ENCODE data around the gene KLF12.
A peak's percentile ranks its signal among the peaks of the same experiment; 100 is the strongest.

The KLF12 gene

DNA sequence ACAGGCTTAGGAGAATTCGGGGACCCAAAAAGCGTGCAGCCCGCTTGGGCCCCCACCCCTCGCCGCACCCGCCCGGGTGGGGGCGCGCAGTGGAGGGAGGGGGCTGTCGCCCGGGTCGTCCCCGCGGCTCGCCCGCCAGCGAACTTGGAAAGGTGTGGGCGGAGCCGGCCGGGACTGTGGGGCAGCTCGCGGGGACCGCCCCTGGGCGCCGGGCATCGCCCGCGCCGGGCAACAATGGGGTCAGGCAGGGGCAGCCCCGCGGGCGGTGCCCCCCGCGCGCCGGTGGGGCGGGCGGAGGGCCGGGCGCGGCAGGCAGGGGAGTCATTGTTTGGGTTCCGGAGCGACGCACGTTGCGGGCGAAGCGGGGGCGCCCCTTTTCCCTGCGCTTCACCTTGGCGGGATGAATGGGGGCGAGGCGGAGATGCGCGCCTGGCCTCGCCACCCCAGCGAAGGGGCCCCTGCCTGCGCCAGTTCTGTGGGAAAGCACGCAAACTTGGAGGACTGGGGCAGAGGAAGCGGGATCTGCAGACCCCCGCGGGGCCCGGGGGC, 647 bp upstream of the KLF12 start:
- DNase-seq, result peak; percentile 57

DNA sequence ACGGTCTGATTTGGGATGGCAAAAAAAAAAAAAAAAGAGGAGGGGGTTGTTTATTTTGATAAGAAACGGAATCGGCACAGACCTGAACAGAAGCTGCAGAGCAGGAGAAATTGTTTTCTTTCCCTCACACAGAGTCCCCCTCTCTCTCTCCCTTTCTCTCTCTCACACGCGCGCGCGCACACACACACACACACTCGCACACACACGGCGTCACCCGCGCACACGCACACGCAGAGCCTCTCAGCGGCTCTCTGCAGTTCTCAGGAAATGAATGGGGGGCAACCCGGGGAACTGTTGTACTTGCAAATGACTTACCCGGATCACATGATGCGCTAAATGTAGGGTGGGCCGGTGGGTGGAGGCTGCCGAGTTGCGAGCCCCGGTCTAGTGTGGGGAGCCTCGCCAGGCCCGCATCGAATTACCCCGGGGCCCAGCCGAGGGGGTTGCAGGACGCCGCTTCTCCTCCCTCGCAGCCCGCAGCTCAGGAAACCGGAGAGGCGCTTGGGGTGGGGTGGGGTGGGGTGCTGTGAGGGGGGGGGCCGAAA, 475 bp downstream of the KLF12 start:
- peak; percentile 91 for DNase-seq

DNA sequence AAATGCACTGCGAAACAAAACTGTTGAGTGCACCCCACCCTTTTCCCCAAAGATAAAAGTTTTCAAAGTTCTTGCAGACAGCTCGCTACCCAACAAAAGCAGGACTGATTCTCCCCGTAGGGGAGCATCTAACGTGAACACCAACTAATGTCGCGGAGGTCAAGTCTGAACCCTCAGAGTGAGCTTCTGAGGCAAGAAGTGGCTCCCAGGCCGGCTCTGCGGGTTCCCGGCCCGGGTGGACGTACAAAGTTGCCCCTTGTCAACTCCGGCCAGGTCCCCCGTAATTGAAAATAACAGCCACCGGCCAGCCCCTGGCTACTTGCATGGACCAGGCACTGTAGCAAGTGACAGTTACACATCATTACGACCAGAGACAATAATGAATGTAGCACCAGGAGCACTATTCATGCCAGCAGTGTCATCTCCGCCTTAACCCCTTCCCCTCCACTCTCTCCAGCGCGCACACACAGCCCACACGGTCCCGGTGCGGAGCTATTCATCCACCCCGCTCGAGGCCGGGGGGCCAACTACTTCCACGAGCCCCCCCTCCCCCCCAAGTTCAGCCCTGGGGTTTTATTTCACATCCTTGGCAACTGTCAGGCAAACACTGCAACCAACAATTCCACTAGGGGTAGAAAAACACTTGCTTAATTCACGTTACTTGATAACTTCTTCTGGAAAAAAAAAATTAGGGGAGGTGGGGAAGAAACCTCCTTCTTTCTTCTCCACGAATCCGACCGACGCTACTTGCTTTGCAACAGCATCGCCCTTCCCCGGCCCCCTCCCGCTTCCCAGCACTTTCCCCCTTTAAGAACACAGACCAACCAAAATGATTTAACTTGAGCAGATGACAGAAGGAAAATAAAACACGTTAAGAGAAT, 1.2 kb downstream of the KLF12 start:
- DNase-seq, result peak; percentile 26

DNA sequence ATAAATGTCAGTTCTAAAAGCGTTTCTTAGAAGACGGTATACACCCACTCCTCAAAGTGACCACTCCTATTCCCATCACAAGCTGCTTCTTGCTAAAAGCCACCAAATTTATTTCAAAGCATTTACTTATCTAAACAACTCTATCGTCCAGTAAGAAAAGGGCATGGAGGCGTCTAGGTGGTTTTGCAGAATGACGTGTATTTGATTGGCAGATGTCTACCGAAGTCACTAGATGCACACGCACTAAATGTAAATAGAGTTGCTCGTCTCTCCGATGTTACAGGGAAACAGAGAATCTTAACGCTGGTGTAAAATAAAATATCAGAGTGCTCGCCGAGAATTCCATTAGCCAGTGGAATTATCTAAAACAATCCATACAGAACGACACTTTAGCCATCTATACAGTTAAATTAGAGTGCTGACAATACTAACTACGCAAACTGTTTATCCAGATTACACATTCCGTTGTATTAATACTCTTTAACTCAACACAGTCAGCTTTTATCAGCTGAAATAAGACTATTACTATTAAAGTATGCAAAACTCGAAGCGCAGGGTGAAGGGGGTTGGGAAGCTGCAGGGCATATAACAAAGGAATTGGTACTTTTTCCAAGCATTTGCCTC, 1.9 kb downstream of the KLF12 start:
- peak; percentile 22 for DNase-seq

DNA sequence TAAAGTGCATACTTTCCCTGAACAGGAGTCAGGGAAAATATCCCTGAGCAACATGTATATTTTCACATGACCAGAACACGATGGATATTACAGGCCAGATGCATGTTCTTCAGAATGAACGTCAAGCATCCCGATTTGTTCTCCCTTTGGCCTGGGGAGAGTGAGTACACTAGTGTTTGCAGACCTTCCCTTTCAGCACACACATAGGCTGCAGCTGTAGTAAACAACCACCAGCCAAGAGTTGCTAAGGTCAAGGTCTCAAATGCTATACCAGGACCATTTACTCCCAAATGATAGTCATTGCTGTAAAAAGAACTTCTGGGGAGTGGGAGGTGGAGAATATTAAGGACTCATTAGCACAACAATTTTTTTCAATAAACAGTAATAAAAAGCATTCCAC, 3.0 kb downstream of the KLF12 start:
- DNase-seq, result no peak

DNA sequence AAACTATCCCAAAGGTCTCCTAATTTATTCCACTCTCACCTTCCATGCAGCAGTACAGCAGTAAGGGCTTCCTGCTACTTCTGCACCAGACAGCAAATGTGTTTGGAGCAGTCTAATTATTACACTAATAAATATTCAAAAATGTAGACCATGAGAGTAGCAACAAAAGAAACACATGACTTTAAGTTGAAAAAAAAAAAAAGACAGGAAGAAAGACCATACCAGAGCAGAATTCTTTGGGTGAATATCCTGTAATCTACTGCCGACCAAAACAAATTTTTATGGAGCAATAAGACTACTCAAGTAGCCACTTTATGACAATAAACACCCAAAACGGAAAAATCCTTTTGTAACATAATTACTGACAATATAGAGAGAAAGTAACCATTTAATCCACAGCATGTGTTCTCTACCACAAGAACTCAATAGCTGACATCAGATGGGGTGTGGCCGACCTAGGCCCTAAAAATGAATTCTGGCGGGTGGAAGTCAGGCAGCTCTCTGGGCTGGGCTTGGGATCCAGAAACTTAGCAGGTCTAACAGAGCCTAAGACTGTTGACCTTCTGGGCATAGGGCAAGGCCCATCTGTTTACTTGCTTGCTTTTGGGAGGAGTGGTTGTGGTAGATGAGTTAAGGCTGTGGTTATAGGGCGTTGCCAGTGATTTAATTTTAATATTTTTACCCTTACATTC, 4.6 kb downstream of the KLF12 start:
- DNase-seq, result peak; percentile 15

DNA sequence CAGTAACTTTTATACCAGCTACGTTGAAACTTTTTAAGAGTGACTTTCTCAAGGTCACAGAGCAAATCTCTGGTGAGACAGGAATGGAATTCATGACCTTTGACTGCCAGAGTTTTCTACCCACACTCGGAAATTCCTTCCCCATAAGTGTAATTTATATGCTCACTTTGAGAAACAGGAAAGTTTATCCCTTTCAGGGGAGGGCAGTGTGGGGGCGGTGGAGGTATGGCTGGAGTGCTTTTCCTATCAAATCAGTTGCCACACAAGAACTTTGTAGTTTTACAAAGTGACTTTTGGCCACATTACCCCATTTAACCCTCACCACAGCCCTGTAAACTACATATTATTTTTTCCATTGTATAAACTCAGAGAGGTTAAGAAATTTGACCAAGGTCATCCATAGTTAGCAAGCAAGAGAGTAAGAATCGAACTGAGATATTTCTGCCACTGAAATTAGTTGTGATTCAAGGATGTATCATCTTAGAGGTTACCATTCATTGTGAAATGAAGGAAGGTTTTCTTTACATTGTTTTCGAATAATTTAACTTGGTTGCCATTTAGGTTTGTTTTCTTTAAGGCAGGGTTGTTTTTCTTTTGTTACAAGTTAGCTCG, 5.9 kb downstream of the KLF12 start:
- DNase-seq, result no peak

DNA sequence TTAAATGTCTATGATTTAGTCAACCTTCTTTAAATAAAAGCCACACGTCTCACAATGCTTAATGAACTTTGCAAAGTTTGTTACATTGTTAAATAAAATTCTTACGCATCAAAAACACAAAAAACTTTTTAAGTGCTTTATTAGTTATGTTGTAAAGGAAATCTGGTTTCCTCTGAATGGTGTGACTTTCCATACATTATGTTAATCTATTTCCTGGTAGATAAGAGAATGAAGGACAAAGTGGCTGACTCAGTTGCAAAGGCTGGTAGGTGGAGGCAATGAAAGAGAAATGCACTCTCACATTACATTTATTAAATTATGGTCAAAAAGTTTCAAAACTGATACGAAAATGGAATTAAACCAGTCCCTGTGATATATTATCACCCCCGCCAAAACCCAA, 15.9 kb downstream of the KLF12 start:
- DNase-seq, result no peak

DNA sequence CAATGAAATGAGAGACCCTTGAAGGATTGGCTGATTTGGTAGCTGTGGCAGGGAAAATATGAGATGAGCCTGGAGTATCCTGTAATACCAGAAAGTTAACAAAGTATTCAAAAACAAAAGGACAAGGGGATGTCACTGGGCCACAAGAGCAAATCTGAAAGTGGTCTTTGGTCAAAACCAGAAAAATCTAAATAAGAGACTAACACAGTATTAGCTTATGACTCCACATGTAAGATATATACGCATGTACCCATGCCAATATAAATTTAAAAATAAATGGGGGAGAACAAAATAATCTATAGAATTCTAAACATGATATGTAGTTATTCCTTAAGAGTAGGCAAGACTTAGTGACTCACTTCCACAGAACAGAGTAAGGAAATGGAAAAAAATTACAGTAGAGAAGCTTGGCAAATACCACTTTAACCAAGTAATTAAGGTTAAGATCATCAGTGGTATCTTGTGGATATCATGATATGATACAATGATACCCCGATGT, 16.9 kb downstream of the KLF12 start:
- no peak for DNase-seq

DNA sequence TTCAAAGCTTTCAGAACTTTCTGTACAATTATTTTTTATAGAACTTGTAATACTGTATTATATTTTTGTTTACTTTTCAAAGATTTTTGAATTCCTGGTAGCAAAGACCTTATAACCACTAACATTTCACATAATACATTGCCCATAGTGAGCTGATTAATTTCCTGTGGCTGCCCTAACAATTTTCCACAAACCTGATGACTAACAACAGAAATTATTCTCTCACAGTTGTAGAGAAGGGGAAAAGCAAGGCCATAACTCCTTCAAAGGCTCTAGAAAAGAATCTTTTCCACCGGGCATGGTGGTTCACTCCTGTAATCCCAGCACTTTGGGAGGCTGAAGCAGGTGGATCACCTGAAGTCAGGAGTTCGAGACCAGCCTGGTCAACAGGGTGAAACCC, 19.1 kb downstream of the KLF12 start:
- no peak for DNase-seq

DNA sequence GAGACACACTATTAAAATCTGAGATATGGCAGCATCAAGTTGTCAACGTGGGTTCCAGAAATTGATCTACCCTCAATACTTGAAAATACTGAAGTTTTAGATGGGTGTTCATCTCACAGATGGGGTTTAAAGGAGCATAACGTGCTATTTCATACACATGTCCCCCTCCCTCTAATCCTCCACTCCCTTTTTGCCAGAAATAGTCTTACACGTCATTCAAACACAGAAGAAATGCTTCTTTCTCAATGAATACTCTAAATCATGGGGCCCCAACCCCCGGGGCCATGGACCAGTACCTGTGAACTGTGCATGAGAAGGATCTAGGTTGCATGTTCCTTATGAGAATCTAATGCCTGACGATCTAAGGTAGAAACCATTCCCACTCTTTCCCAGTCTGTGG, 19.6 kb downstream of the KLF12 start:
- DNase-seq, result no peak

DNA sequence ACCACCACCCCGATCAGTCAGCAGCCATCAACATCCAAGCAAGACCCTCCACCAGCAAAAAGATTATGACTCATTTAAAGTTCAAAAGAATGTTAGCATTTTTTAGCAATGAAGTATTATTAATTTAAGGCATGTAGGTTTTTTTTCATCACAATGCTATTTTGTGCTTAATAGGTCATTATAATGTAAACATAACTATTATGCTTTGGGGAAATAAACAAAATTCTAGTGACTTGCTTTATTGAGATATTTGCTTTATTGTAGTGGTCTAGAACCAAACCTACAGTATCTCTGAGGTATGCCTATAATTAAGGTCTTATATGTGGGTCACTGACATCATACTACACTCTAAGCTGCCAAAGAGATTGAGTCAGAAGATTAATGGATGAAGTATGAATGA, 20.0 kb downstream of the KLF12 start:
- DNase-seq, result no peak

DNA sequence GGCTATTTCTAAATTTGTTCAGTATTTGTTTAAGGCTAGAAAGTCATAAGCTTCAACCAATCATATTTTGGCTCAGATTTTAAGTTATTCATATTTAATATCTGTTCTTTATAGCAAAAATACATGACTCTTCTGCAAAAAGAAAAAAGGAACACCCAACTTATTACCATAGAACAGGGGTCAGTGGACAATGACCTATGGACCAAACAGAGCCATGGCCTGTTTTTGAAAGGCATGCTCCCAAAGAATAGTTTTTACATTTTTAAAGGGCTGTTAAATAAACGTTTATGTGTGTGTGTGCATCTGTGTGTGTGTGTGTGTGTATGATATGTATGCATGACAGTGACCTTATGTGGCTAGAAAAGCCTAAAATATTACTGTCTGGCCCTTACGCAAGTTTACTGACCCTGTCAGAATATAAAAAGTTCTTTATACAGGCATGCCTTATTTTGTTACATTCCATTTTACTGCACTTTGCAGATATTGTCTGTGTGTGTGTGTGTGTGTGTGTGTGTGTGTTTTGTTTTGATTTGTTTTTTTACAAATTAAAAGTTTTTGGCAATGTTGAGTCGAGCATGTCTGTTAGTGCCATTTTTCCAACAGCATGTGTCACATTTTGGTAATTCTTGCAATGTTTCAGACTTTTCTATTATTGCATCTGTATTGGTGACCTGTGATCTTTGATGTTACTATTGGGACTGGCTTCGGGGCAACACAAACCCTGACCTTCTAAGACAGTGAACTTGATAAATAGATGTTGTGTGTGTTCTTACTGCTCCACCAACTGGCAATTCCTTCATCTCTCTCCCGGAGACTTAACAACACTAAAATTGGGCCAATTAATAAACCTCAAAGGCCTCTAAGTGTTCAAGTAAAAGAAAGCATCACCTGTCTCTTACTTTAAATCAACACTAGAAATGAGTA, 22.0 kb downstream of the KLF12 start:
- no peak for DNase-seq

DNA sequence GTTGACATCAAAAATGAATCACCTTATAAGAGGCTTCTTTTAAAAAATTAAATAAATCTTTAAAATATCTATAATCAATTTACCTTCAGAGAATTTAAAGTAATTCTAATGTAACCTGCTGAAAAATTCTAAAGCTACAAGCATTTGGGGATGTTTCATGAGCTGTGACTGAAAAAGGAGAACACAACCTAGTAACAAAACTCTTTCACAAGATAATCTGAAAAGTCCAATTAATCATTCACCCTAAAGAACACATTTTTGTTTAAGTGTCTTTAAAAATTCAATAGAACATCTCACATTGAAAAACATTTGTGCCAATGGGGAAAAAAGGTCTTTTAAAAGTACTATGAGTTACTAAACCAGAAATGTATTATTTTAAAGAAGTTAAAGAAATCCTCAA, 22.8 kb downstream of the KLF12 start:
- no peak for DNase-seq

DNA sequence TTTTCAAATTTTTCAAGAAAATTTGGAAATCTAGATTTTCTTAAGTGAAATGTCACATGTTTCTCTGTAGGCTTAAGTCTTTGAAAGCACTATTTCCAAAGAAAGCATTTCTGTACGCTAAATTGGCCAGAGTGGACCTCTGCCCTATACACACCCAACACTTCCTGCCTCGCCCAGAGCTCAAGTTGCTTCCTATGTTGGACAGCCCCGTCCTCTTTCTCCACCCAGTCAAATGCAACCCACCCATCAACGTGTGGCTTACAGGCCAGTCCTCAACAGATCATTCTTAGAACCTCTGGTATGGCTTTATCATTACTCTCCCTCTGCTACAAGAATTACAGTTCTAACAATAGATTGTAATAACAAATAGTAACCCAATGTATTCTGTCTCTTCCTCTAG, 24.2 kb downstream of the KLF12 start:
- no peak for DNase-seq

DNA sequence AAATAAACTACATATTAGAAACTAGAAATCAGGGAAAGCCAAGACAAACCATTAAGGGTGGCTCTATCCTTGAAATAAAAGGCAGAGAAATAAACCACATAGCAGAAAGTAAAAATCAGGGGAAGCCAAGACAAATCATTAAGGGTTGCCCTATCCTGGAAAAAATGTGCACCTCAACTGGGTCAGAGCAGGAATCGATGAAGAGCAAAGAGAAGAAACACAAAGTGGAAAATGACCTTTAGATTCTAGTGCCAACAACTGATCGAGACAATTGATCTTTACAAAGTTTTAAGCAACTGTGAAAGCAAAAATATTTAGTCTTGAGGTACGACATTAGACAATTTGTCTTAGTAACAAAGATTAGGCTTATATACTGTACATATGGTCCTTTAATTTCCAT, 26.6 kb downstream of the KLF12 start:
- DNase-seq, result no peak

DNA sequence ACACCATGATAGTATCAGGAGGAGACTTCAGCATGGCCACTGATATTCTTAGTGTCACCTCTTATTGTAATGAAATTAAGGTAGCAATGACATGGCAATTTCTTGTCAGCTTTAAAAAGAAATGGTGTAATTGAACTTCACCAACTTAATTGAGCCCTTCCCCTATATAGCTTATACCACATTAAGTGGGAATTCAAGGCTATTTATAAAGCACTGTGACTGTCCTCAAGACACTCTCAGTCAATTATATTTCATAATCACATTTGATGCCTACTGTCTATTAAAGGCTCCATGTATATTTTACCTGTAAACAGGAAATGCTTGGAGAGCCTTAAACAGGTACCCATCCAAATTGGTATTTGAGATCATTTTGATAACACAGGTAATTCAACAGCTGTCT, 28.3 kb downstream of the KLF12 start:
- DNase-seq, result no peak

DNA sequence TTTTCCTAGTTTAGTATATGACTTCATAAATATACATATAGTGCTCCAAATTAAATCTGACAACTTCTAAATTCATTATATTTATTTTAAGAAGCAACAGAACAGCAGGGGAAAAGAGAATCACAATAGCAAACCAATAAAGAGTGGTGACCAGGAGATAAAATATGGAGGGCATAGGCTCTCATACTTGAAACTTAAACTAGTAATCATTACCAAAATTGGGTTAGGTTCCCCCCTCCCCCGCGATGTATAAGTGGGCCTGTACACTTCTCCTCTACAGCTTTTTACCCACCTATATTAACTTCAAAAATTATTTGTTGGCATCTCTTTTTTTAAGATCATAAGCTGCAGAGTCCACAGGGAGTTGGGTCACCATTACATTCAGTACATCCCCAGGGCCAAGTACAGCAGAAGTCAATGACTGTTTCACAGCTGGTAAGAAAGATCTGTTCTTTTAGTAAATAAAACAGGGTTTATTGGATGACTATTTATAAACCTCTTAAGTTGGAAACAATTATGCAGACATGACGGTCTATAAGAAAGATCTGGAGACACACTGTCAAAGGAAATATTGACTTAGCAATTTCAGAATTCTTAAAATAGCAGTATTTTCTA, 29.4 kb downstream of the KLF12 start:
- no peak for DNase-seq

DNA sequence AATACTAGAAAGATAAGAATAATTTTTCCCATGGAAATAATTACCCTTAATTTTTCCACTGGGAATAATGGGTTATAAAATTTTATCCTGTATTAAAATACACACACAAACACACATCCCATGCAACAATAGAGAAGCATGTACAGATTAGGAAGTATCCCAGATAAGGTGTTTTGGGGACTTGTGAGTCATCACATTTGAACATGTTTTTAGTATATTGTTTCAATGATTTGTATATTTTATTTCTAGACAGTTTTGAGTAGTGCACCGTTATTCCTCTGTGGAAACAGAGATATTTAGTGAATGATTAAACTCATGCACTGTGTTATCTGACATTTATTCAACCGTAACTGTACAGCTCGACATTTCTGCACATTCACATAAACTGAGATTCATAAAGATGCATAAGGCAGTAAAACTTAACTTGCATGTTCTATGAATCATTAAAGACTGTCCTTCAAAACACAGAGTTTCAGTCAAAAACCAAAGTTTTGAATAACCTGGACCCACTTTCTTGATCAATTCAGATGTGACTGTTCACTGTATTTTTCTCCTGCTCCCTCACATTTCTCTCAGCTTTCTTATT, 30.1 kb downstream of the KLF12 start:
- DNase-seq, result no peak

DNA sequence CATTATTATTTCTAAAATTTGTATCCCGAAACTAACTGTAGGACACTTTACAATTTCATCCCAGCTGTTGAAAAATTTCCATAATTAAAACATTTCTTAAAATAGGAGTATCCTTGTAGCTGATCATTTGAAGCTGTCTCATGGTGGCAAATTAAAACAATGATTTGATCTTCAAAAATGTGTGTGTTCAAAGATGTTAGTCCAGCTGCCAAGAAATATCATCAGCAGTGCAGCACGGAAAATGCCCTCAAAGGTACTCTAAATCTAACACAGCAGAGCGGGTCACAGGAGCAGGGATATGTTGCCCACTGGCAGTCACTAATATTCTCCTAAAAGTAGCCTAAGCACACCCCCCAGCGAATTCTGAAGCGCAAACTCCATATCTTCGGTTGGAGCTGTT, 31.0 kb downstream of the KLF12 start:
- DNase-seq, result no peak

DNA sequence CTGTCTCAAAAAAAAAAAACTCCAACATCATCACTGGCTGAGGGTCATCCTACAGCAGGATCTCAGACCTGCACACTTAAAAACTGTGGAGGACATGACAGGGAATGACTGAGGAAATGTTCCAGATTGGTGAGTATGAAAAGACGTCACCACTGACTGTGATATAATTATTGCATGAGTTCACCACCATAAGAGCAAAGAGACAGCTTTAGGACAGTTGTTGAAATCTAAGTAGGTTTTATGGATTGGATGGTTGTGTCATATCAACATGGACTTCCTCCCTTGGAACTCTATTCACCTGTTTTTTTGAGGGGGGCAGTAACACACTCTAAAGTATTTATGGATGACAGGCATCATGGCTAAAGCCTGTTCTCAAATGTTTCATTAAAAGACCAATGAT, 31.5 kb downstream of the KLF12 start:
- no peak for DNase-seq
